IMR-90 (cell line): Measurements from ENCODE around the gene KLHL11. TPM values are rescaled to one million over a fixed set of nuclear protein-coding genes. Genes with fewer than 3 reads are reported as not detected.

ENCODE experiments used
- ATAC-seq: fragments of 200-7000 bp; cut with Tn5 transposase; 2 replicates; pipeline ENCODE4 v1.9.1; 2020; ENCODE audit warnings: low read depth, mild to moderate bottlenecking, moderate library complexity
- BruUV-seq: library from RNA; stranded (reverse); fragments of 400-500 nt; replicated peaks from 2 replicates; lab custom pipeline; 2021; lab: Mats Ljungman, UMichigan
- CTCF ChIA-PET: fragments of 300-600 bp; formaldehyde crosslinking; extraction: SDS; loops from one replicate; lab custom pipeline; 2021; ENCODE audit warnings: antibody characterized with exemption; lab: Yijun Ruan, JAX
- POLR2A ChIA-PET: fragments of 300-600 bp; sonication (Branson Sonifier 250); formaldehyde crosslinking; loops from one replicate; lab custom pipeline; 2022; ENCODE audit warnings: antibody characterized with exemption; ENCODE audit not compliant: unreplicated experiment; lab: Charles Lee
- DNase-seq: peaks from one replicate; pipeline ENCODE4 v3.0.0; 2013
- H2AFZ ChIP-seq: replicated peaks from 2 replicates; pipeline ENCODE3; 2013; ENCODE audit warnings: low read length, mild to moderate bottlenecking; ENCODE audit not compliant: poor library complexity
- H2AK5ac ChIP-seq: 2 replicates; pipeline ENCODE4 v1.6.1; 2013; ENCODE audit warnings: low read depth, low read length, inconsistent platforms
- H2AK9ac ChIP-seq: replicated peaks from 2 replicates; pipeline ENCODE3; 2013; ENCODE audit warnings: mild to moderate bottlenecking, low read depth, low read length, moderate library complexity; ENCODE audit not compliant: poor library complexity
- H2BK120ac ChIP-seq: 2 replicates; pipeline ENCODE4 v1.6.1; 2013; ENCODE audit warnings: low read depth, low read length, inconsistent platforms
- H2BK15ac ChIP-seq: 3 replicates; pipeline ENCODE4 v1.6.1; 2013; ENCODE audit warnings: low read depth, low read length, inconsistent platforms
- H2BK20ac ChIP-seq: 2 replicates; pipeline ENCODE4 v1.6.1; 2013; ENCODE audit warnings: low read depth, mild to moderate bottlenecking, inconsistent platforms, low read length, moderate library complexity
- H2BK5ac ChIP-seq: 2 replicates; pipeline ENCODE4 v1.6.1; 2013; ENCODE audit warnings: mild to moderate bottlenecking, low read depth, low read length, inconsistent platforms; ENCODE audit not compliant: poor library complexity, severe bottlenecking
- H3K14ac ChIP-seq: replicated peaks from 2 replicates; pipeline ENCODE4 v1.6.1; 2013; ENCODE audit warnings: low read depth, low read length, inconsistent platforms
- H3K18ac ChIP-seq: 2 replicates; pipeline ENCODE4 v1.6.1; 2013; ENCODE audit warnings: low read depth, low read length, control low read depth
- H3K23ac ChIP-seq: 2 replicates; pipeline ENCODE4 v1.6.1; 2013; ENCODE audit warnings: low read depth, low read length, inconsistent platforms
- H3K27ac ChIP-seq: 2 replicates; pipeline ENCODE4 v1.5.1; 2013; ENCODE audit warnings: mild to moderate bottlenecking, control low read depth, low read length; ENCODE audit not compliant: insufficient read depth
- H3K27me3 ChIP-seq: 2 replicates; pipeline ENCODE4 v1.6.1; 2013; ENCODE audit warnings: low read length; ENCODE audit not compliant: control insufficient read depth, insufficient read depth
- H3K36me3 ChIP-seq: 2 replicates; pipeline ENCODE4 v1.6.1; 2013; ENCODE audit warnings: low read length, mixed read lengths; ENCODE audit not compliant: control insufficient read depth, insufficient read depth
- H3K4ac ChIP-seq: 2 replicates; pipeline ENCODE4 v1.6.1; 2013; ENCODE audit warnings: low read depth, low read length, inconsistent platforms
- H3K4me1 ChIP-seq: 2 replicates; pipeline ENCODE4 v1.6.1; 2013; ENCODE audit warnings: low read length, mixed read lengths; ENCODE audit not compliant: control insufficient read depth, insufficient read depth
- H3K4me2 ChIP-seq: 2 replicates; pipeline ENCODE4 v1.6.1; 2013; ENCODE audit warnings: low read depth, mild to moderate bottlenecking, control low read depth, low read length, moderate library complexity
- H3K4me3 ChIP-seq: 2 replicates; pipeline ENCODE4 v1.5.1; 2013; ENCODE audit warnings: low read depth, mild to moderate bottlenecking, control low read depth, low read length, moderate library complexity; ENCODE audit not compliant: insufficient read depth
- H3K56ac ChIP-seq: 2 replicates; pipeline ENCODE4 v1.6.1; 2013; ENCODE audit warnings: low read length, inconsistent platforms; ENCODE audit not compliant: insufficient read depth; ENCODE audit errors: extremely low read depth
- H3K79me1 ChIP-seq, 2 experiments: 2 replicates each; pipeline ENCODE4 v1.6.1; 2013; ENCODE audit warnings: low read length in 2 of 2, inconsistent platforms in 1 of 2, low read depth in 1 of 2
- H3K9ac ChIP-seq: 2 replicates; pipeline ENCODE4 v1.6.1; 2013; ENCODE audit warnings: low read depth, low read length, control low read depth
- H3K9me1 ChIP-seq: 2 replicates; pipeline ENCODE4 v1.6.1; 2013; ENCODE audit warnings: low read length, inconsistent platforms; ENCODE audit not compliant: insufficient read depth
- H3K9me3 ChIP-seq: 2 replicates; pipeline ENCODE4 v1.6.1; 2013; ENCODE audit warnings: low read length; ENCODE audit not compliant: control insufficient read depth, insufficient read depth
- H4K20me1 ChIP-seq: 2 replicates; pipeline ENCODE4 v1.6.1; 2013; ENCODE audit warnings: low read length, inconsistent platforms; ENCODE audit not compliant: insufficient read depth
- H4K5ac ChIP-seq: 2 replicates; pipeline ENCODE4 v1.6.1; 2013; ENCODE audit warnings: mild to moderate bottlenecking, low read depth, low read length, control low read depth
- H4K8ac ChIP-seq, 2 experiments: 2 replicates each; pipeline ENCODE4 v1.6.1; 2013; ENCODE audit warnings: low read depth in 2 of 2, low read length in 2 of 2, control low read depth in 1 of 2, inconsistent platforms in 1 of 2
- H4K91ac ChIP-seq: 2 replicates; pipeline ENCODE4 v1.6.1; 2013; ENCODE audit warnings: low read depth, low read length, inconsistent platforms; ENCODE audit not compliant: insufficient read depth
- CEBPB ChIP-seq: IDR thresholded peaks from 2 replicates; pipeline ENCODE4 v1.6.1; 2012; ENCODE audit warnings: low read depth, low read length, improper control_type of control experiment
- CTCF ChIP-seq: conservative IDR thresholded peaks from 2 replicates; pipeline ENCODE4 v1.5.1; 2012; ENCODE audit warnings: mild to moderate bottlenecking, low read depth, low read length, improper control_type of control experiment
- NFE2L2 ChIP-seq: fragments of 150-350 bp; IDR thresholded peaks from 2 replicates; pipeline ENCODE4 v1.6.1; 2016; ENCODE audit warnings: low read depth, mild to moderate bottlenecking, low read length
- RAD21 ChIP-seq: IDR thresholded peaks from 2 replicates; pipeline ENCODE4 v1.6.1; 2012; ENCODE audit warnings: low read length, improper control_type of control experiment
- RFX5 ChIP-seq: IDR thresholded peaks from 2 replicates; pipeline ENCODE4 v1.8.0; 2012; ENCODE audit warnings: low read depth, mild to moderate bottlenecking, low read length, moderate library complexity
- WGBS, 2 experiments: methylation state at CpG; one replicate each; pipeline versions ENCODE4 v1.1.5 to v1.1.7; 2013; ENCODE audit warnings: missing lambda C conversion rate in 2 of 2; ENCODE audit not compliant: insufficient read length in 1 of 2; ENCODE audit errors: extremely low coverage in 2 of 2; 5-methylcytosine and 5-hydroxymethylcytosine counted together
- dilution Hi-C: fragments of 300-500 bp; cut with HindIII; formaldehyde crosslinking; loops from one replicate; pipeline ENCODE4 v1.14.3; 2018; ENCODE audit warnings: low sequenced_read_pairs; ENCODE audit not compliant: unreplicated experiment
- in situ Hi-C: fragments of 300-500 bp; cut with MboI; formaldehyde crosslinking; loops from 3 replicates; pipeline ENCODE4 v1.14.3; 2019; ENCODE audit warnings: low sequenced_read_pairs, inconsistent platforms, mixed read lengths
- intact Hi-C: fragments of 100-400 bp; cut with micrococcal nuclease; formaldehyde crosslinking; loops from 2 replicates; pipeline ENCODE4 v1.10.0; 2022
- polyA plus RNA-seq, 3 experiments: library from polyadenylated mRNA; depleted of rRNA; stranded (reverse); fragments of >200 nt; gene quantifications; 2 replicates each; pipeline ENCODE4 v1.2.3, GENCODE V29; 2012; ENCODE audit warnings: low replicate concordance in 1 of 3
- total RNA-seq: library from RNA; depleted of rRNA; stranded (reverse); fragments of >200 nt; gene quantifications from 2 replicates; pipeline ENCODE4 v1.2.3, GENCODE V29; 2012

KLHL11 gene
- total and polyA plus RNA-seq, 2 of the 4 experiments (the other 2 are of a cell fraction): 4.1 to 38.5 TPM

GRCh38 chr17:41885733-41886132 lies 20.5 kb upstream of the KLHL11 start:
- Histone ChIP-seq H3K4ac (no peak overlapping the region), H3K9me1 (no peaks in the 10 kb centered on the region), H4K8ac (no peak overlapping the region), H4K91ac (no peak overlapping the region), H2BK20ac (no peak overlapping the region), H2AK9ac (no peak overlapping the region), H3K9me3 (no peaks in the 10 kb centered on the region), H2BK15ac (no peak overlapping the region), H3K4me2 (no peak overlapping the region), H2BK5ac (no peak overlapping the region), H2AFZ (no peak overlapping the region), H3K18ac (no peak overlapping the region), H3K27me3 (no peaks in the 10 kb centered on the region), H3K36me3 (peaks cover 71% of the 10 kb centered on the region), H2BK120ac (no peak overlapping the region), H3K27ac (no peak overlapping the region), H3K4me1 (no peaks in the 10 kb centered on the region), H4K5ac (no peak overlapping the region), H3K79me1 (peaks cover 26 to 59% of the 10 kb centered on the region in 2 experiments), H3K23ac (no peak overlapping the region), H4K20me1 (peaks cover 6% of the 10 kb centered on the region; the same call in 1 of the 2 replicates), H3K14ac (no peak overlapping the region), H3K56ac (no peak overlapping the region), H3K9ac (no peak overlapping the region), H3K4me3 (no peak overlapping the region), H2AK5ac (no peak overlapping the region)
- ChIA-PET CTCF (no interaction called here), POLR2A (no interaction called here)
- WGBS, 2 experiments: 76% methylated on average over 5 of the region's 6 CpGs; no CpG with 5 or more reads in 1 of the 2 experiments
- ATAC-seq (no peak), DNase-seq (no peak)
- in situ Hi-C loops: no loop called here
- intact Hi-C loops: no loop called here
- TF ChIP-seq RFX5 (no peak), CEBPB (no peak), CTCF (peak; percentile 23; the same call in 1 of the 2 replicates), NFE2L2 (no peak), RAD21 (peak; percentile 24; the same call in 1 of the 2 replicates)
- no TSS peak for BruUV-seq
- dilution Hi-C loops: no loop called here
